Vagina (tissue), 2 donors: ENCODE data around the gene TEK.

ENCODE experiments used
- POLR2A ChIP-seq, 2 donors: fragments of 450-650 bp; IDR thresholded peaks; one replicate each; pipeline ENCODE4 v1.6.1; 2017; ENCODE audit warnings: antibody characterized with exemption in 2 of 2, mild to moderate bottlenecking in 2 of 2, moderate library complexity in 2 of 2
- POLR2AphosphoS5 ChIP-seq, 2 donors: sonication (generic); formaldehyde crosslinking; IDR thresholded peaks; one replicate each; pipeline ENCODE4 v1.9.0; 2017; ENCODE audit warnings: antibody characterized with exemption in 2 of 2, mild to moderate bottlenecking in 2 of 2, low read depth in 1 of 2; ENCODE audit not compliant: insufficient read depth in 1 of 2
- TF ChIP-seq, protein P1 (sequence below), 3 experiments: fragments of 450-650 bp in 2 of 3; fragments of 200-600 bp in 1 of 3; sonication (generic) in 1 of 3; IDR thresholded peaks; one replicate each; pipeline ENCODE4 v1.5.1; 2017 to 2019; ENCODE audit warnings: antibody characterized with exemption in 3 of 3, mild to moderate bottlenecking in 2 of 3, moderate library complexity in 2 of 3

DNA sequence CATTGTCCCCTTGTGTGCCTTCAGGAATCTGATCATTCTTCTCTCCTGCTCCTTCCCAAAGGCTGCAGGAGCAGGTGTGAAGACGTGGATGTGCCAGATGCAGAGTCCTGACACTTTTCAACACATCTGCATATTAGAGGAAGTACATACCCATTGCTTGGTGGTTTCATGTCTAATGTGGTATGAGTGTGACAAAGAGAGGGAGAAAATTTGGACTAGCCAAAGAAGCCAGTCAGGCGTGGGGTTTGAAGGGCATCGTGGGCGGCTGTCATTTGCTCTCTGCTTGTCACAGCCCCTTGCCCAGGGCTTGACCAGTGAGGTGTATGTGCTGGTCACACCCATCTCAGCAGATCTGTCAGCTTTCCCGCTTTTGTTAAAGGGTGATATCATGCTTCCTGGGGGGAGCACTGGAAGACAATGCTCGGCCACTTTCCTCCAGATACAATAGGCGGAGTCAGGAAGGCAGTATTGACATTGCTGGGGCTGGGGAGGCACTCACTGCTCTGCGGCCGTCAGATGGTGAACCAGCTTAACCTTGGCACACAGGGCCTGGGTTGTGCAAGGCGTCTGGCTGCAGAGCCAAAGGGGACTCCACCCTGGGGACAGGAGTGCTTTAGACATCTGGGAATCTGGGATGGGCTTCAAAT is 8.6 kb downstream of the TEK start:
- TF ChIP-seq POLR2AphosphoS5 (IDR thresholded peaks at IDR 0.05; ENCODE audit: insufficient read depth in 1 of 2, low read depth in 1 of 2) (peak; percentile 27 to 34), POLR2A (IDR thresholded peaks at IDR 0.05) (no peak)
- TF ChIP-seq, protein P1, sequence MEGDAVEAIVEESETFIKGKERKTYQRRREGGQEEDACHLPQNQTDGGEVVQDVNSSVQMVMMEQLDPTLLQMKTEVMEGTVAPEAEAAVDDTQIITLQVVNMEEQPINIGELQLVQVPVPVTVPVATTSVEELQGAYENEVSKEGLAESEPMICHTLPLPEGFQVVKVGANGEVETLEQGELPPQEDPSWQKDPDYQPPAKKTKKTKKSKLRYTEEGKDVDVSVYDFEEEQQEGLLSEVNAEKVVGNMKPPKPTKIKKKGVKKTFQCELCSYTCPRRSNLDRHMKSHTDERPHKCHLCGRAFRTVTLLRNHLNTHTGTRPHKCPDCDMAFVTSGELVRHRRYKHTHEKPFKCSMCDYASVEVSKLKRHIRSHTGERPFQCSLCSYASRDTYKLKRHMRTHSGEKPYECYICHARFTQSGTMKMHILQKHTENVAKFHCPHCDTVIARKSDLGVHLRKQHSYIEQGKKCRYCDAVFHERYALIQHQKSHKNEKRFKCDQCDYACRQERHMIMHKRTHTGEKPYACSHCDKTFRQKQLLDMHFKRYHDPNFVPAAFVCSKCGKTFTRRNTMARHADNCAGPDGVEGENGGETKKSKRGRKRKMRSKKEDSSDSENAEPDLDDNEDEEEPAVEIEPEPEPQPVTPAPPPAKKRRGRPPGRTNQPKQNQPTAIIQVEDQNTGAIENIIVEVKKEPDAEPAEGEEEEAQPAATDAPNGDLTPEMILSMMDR (IDR thresholded peaks at IDR 0.05): no peak
